ENCODE results near the gene PEPD. TPM values are rescaled to one million over a fixed set of nuclear protein-coding genes. Genes with fewer than 3 reads are reported as not detected.
"Not testable (repeated sequence)": the region's sequence is repeated elsewhere in the genome, so short reads cannot be mapped to it uniquely, and the experiment has no call there.

Gene PEPD
- 50.9 and 54.7 TPM in 2 replicates for total RNA-seq (2014; rRNA removed; shearing (Covaris generic))

GRCh38 chr19:33521480-33522370, at the start of gene PEPD:
PEPD (minus strand) TSS chr19:33521791; CDS start chr19:33521760, 31 bp downstream.
- peak; percentile 88 for DNase-seq (ENCODE audit: low read depth)

DNA sequence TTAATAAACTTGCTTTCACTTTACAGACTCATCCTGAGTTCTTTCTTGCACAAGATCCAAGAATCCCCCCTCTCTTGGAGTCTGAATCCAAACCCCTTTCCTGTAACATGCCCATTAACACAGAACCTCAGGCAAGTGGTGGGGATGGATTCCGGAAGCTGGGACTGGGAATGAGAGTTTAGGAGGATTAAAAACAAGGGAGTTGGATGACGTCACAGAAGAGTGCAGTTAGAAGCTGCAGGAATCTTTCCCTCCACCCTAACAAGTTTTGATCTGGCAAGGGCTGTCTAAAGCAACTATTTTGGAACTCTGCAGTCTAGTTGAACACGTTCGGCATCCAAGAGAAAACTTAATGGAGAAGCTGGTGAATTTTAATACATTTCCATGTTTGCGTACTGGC, 48.2 kb upstream of the PEPD start:
- peak; percentile 23 for DNase-seq (ENCODE audit: low read depth)

GRCh38 chr19:33568706-33569105, 47.1 kb upstream of the PEPD start:
- DNase-seq (ENCODE audit: low read depth): no peak

GRCh38 chr19:33564836-33565338, 43.3 kb upstream of the PEPD start:
- no peak for DNase-seq (ENCODE audit: low read depth)

- DNase-seq (ENCODE audit: low read depth): no peak
These were observed 41.0 kb upstream of the PEPD start for GRCh38 chr19:33562636-33563035.

GRCh38 chr19:33561666-33562065, 40.1 kb upstream of the PEPD start:
- not testable (repeated sequence) for DNase-seq (ENCODE audit: low read depth)

DNA sequence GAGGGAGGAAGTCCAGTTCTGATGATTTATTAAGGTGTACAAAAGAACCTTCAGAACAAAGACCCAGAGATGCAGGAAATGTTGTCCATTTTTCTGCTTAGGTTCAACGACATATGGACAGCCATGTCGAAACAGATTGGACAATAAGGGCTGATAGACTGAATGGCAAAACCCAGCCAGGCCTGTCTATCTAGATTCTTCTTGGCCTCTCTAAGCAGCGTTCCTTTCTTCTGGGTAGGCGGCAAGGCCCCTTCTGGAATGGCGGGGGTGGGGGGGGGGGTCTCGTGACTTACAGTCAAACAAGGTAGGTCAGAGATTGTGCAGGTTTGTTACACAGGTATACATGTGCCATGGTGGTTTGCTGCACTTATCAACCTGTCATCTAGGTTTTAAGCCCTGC, 39.7 kb upstream of the PEPD start:
- DNase-seq (ENCODE audit: low read depth): no peak

GRCh38 chr19:33559996-33560395, 38.4 kb upstream of the PEPD start:
- no peak for DNase-seq (ENCODE audit: low read depth)

DNA sequence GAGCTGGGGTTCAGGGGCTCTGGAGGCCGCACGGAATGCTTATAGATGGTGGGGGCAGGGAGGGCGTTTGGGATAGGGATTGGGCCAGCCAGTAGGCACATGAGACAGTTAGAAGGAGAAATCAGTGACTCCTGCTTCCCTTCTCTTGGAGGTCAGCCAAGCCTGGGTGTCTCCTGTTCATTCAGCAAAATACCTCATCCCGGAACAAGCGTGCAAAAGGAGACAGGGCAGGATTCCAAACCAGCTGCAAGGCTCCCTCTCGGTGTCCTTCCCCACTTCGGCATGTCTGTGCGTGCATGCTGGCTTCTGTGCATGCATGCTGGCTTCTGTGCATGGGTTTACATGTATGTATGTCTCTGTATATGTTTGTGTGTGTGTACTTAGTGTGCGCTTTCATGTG, 37.3 kb upstream of the PEPD start:
- peak; percentile 45 for DNase-seq (ENCODE audit: low read depth)

DNA sequence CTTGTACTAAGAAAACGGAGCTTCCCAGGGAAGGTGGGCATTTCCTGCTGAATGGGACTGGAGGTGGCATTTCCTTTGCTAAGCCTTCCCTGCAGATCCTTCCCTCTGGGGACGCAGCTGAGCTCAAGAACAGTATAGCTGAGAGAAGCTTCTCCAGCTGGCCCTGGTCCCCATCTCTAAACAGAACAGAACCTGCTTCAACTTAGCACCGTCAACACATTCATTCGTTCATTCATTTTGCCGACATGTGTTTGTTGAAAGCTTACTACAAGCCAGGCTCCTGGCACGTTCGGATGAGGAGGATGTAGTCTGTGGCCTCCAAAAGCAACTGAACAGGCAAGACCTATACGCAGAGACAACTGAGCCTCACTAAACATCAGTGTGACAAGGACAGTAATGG, 36.6 kb upstream of the PEPD start:
- no peak for DNase-seq (ENCODE audit: low read depth)

DNA sequence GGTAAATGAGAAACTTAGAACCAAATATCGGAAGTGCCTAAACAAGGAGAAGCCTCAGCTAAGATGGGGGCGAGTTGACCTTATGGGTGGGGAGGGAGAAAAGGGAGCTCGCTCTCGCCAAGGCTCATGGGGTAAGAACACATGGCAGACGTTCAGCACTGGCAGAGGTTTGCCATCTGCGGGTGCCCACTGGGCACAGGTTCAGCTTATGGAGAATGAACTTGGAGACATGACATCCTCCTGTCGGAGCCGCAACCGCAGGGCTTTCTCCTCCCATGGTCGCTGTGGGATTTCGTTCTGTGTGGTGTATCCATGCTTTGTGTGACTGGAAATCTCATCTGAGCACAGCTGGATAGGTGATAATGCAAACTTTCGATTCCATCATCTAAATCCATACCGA, 36.1 kb upstream of the PEPD start:
- DNase-seq (ENCODE audit: low read depth): no peak

- no peak for DNase-seq (ENCODE audit: low read depth)
These were observed 35.6 kb upstream of the PEPD start for GRCh38 chr19:33557196-33557595.

GRCh38 chr19:33556261-33556660, 34.7 kb upstream of the PEPD start:
- DNase-seq (ENCODE audit: low read depth): no peak

- not testable (repeated sequence) for DNase-seq (ENCODE audit: low read depth)
These were observed 34.1 kb upstream of the PEPD start for GRCh38 chr19:33555726-33556125.

DNA sequence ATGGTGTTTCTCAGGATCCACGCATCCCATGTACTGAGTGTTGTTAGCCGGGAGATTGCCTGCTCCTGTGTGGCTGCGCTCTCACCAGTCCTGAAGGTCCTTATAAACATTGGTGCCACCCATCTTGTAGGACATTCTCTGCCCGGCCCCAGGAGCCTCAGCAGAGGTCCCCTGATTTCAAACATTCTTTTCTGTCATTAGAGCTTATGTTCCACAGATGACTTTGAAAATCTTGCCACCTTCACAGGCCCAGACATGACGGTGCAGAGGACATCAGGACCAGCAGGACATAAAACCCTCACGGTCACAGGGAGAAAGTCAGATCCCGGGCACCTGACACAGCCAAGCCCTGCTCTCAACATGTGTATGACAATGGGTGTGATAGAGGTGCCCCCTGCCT, 33.2 kb upstream of the PEPD start:
- no peak for DNase-seq (ENCODE audit: low read depth)

GRCh38 chr19:33554391-33554790, 32.8 kb upstream of the PEPD start:
- no peak for DNase-seq (ENCODE audit: low read depth)

- DNase-seq (ENCODE audit: low read depth): no peak
These were observed 32.1 kb upstream of the PEPD start for GRCh38 chr19:33553530-33554310.

DNA sequence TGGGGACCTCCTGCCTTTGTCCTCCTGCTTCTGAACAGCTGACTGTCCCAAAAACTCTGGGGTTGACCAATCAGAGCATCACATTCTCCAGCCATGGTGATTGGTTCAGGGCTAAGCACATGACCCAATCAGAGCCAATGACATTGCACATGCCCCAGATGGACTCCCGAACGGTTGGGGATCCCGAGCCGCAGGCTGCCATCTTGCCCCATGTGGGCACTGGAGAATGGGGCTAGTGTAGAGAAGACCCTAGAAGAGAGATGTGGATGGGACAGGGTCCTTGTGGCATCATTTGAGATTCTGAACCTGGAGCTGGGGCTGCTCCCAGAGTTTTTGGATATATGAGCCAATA, 31.3 kb upstream of the PEPD start:
- no peak for DNase-seq (ENCODE audit: low read depth)

DNA sequence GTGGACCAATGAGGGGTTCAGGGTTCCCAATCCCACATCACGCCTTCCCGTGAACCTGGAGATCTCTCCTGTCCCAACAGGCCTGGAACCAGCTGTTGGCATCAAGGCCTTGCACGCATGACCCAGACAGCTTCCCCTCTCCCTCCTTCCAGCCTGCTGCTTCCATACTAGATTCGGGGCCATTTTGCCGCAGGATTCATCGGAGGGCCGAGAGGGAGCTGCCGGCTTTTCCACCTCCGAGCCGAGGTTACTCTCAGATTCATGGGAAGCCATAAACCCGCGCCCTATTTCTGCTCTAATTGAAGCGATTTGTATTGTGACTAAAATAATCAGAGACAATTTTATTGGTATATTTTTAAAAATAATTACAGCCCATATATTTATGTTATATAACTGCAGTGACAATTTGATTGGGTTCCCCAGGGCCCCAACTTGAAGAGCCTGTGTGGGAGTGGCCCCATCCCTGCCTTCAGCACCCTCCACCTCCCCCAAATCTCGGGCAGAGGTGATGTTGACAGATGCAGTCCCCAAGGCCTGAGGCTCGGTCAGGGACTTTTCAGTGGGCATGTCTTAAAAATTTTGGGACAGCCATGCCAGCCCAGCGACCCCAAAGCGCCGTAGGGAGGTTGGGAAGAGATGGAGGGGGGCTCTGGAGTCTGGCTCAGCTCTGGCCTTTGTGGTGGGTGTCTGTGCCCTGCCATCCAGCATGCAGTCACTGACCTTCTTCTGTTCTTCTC, 30.8 kb upstream of the PEPD start:
- no peak for DNase-seq (ENCODE audit: low read depth)

DNA sequence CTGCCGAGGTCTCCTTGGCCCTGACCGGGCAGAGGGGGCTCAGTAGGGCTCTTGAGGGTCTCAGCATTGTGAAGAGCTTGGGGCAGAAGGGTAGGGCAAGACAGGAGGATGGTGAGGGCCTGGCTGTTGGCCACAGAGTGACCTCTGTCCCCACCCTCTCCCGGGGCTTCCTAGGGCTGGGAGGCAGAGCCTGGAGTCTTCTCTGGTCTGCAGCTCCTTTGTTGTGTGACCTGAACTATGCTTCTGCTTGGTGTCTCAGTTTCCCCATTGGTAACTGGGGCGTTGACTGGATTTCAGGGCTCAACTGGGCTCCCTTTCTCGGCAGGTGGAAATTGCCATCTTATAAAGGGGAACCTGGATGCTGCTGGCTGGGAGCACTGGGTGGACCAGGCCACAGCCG, 30.1 kb upstream of the PEPD start:
- DNase-seq (ENCODE audit: low read depth): no peak

DNA sequence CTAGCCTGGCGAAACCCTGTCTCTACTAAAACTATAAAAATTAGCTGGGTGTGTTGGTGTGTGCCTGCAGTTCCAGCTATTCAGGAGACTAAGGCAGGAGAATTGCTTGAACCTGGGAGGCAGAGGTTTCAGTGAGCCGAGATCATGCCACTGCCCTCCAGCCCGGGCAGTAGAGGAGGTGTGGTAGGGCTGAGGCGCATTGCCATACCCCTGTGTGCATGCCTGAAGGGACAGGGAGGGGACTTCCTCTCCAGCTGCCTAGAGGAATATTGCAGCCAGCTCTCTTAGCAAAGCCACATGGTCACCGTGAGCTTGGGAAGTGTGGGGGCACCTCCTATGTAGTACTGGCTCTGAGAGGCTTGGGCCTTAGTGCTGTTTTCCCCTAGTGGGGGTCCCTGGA, 29.2 kb upstream of the PEPD start:
- DNase-seq (ENCODE audit: low read depth): no peak

GRCh38 chr19:33547676-33548075, 26.1 kb upstream of the PEPD start:
- no peak for DNase-seq (ENCODE audit: low read depth)
